A549 (cell line): ENCODE data around the gene VEZT.

Experiments used
- CEBPB ChIP-seq, 2 experiments: fragments of >200 bp in 1 of 2; sonication (Bioruptor Twin) in 1 of 2; formaldehyde crosslinking in 1 of 2; IDR thresholded peaks; 2 replicates each; pipeline ENCODE4 v1.6.1; 2012 to 2016
- CTCF ChIP-seq: fragments of >200 bp; sonication (Bioruptor Twin); formaldehyde crosslinking; IDR thresholded peaks from 3 replicates; pipeline ENCODE4 v1.5.1; 2016
- RNF2 ChIP-seq: fragments of 200-600 bp; sonication (generic); IDR thresholded peaks from 2 replicates; pipeline ENCODE4 v1.6.1; 2016; ENCODE audit warnings: low read depth, mild to moderate bottlenecking, antibody characterized with exemption, moderate library complexity, borderline replicate concordance

- TF ChIP-seq RNF2 (no peak), CEBPB (IDR thresholded peaks at IDR 0.05) (no peak), CTCF (no peak)
Observed at GRCh38 chr12:95265765-95266164, 48.2 kb downstream of the VEZT start.
